SU-DHL-6 (cell line): ENCODE measurements around the gene IFI27.

Source experiments
- CTCF ChIP-seq: fragments of 200-600 bp; sonication (generic); IDR thresholded peaks from one replicate; pipeline ENCODE4 v1.5.1; 2017; ENCODE audit warnings: antibody characterized with exemption, mild to moderate bottlenecking, low read length, moderate library complexity; ENCODE audit not compliant: insufficient read depth, poor library complexity, severe bottlenecking
- EZH2phosphoT487 ChIP-seq: fragments of 200-600 bp; sonication (generic), shearing (Covaris generic); conservative IDR thresholded peaks from 2 replicates; pipeline ENCODE4 v1.6.1; 2018; ENCODE audit warnings: mild to moderate bottlenecking, antibody characterized with exemption, low read length, moderate library complexity, mixed read lengths

GRCh38 chr14:94102768-94103482, 7.6 kb upstream of the IFI27 start:
- TF ChIP-seq CTCF (no peak), EZH2phosphoT487 (no peak)
